Skeletal muscle tissue (tissue), 4 donors: ENCODE measurements around the gene ST3GAL4. TPM values are rescaled to one million over a fixed set of nuclear protein-coding genes. Genes with fewer than 3 reads are reported as not detected.
"Not testable (repeated sequence)": the region's sequence is repeated elsewhere in the genome, so short reads cannot be mapped to it uniquely, and the experiment has no call there.

Source experiments
- H3K27ac ChIP-seq: one replicate; pipeline ENCODE4 v1.7.0; 2013; ENCODE audit warnings: mild to moderate bottlenecking, low read depth, low read length, inconsistent platforms
- H3K27me3 ChIP-seq, 3 donors: one replicate each; pipeline ENCODE4 v1.7.0; 2013; ENCODE audit warnings: low read length in 3 of 3; ENCODE audit not compliant: control insufficient read depth in 3 of 3, insufficient read depth in 3 of 3
- H3K36me3 ChIP-seq, 3 donors: one replicate each; pipeline ENCODE4 v1.7.0; 2013; ENCODE audit warnings: low read length in 3 of 3; ENCODE audit not compliant: control insufficient read depth in 3 of 3, insufficient read depth in 3 of 3
- H3K4me1 ChIP-seq, 3 donors: one replicate each; pipeline ENCODE4 v1.7.0; 2013; ENCODE audit warnings: low read length in 3 of 3, mild to moderate bottlenecking in 3 of 3; ENCODE audit not compliant: control insufficient read depth in 3 of 3, insufficient read depth in 3 of 3
- H3K4me3 ChIP-seq, 3 donors: one replicate each; pipeline ENCODE4 v1.7.0; 2013; ENCODE audit warnings: low read length in 3 of 3
- H3K9ac ChIP-seq, 3 donors: one replicate each; pipeline ENCODE4 v1.7.0; 2013; ENCODE audit warnings: low read length in 3 of 3, mild to moderate bottlenecking in 3 of 3, moderate library complexity in 2 of 3, low read depth in 1 of 3
- H3K9me3 ChIP-seq, 3 donors: one replicate each; pipeline ENCODE4 v1.7.0; 2013; ENCODE audit warnings: low read length in 3 of 3; ENCODE audit not compliant: control insufficient read depth in 3 of 3
- total RNA-seq: library from RNA; depleted of rRNA; stranded (reverse); fragments of >200 nt; gene quantifications from one replicate; pipeline ENCODE4 v1.2.3, GENCODE V29; 2014
- donor health status: Osteomylitis.

ST3GAL4 gene, protein sequence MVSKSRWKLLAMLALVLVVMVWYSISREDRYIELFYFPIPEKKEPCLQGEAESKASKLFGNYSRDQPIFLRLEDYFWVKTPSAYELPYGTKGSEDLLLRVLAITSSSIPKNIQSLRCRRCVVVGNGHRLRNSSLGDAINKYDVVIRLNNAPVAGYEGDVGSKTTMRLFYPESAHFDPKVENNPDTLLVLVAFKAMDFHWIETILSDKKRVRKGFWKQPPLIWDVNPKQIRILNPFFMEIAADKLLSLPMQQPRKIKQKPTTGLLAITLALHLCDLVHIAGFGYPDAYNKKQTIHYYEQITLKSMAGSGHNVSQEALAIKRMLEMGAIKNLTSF
- 20.9 TPM for total RNA-seq

DNA sequence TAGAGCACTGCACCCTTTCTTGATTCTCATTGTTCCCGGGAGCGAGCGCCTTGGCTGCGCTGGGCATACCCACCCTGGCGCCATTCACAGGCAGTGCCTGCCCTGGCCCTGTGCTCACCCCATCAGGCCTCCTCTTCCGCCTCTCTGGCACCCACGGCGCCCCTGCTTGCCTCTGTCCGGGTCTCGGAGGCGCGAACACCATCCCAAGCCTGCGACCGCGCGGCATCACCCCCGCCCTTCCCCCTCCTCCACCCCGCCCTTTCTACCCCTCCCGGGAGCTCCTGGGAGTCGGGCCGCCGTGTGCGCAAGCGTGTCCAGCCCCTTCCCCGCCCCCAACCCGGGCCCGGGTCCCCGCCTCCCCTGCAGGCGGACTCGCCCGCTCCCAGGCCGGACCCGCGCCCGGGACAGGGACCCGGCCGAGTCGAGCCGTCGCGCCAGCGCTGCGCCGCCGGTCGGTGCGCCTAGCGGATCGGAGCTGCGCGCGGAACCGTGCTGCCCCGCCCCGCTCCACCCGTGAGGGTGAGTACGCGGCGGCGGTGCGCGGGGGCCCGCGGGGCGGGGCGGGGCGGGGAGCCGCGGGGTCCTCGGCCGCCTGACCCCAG is at the start of gene ST3GAL4:
TSS of gene ST3GAL4 (plus strand) at position 363 of the 602 bp plus-strand sequence. CDS start 50,470 bp downstream, outside the sequence.
- Histone ChIP-seq H3K9ac (peak within 1 kb of the TSS; percentile 69 to 82 (median 77)), H3K9me3 (no peaks in the 10 kb centered on the region), H3K4me1 (peaks cover 44 to 57% (median 46%) of the 10 kb centered on the region in 3 donors), H3K36me3 (no peaks in the 10 kb centered on the region), H3K4me3 (peak within 1 kb of the TSS; percentile 78 to 83 (median 82)), H3K27me3 (no peaks in the 10 kb centered on the region), H3K27ac (peak within 1 kb of the TSS; percentile 54)

DNA sequence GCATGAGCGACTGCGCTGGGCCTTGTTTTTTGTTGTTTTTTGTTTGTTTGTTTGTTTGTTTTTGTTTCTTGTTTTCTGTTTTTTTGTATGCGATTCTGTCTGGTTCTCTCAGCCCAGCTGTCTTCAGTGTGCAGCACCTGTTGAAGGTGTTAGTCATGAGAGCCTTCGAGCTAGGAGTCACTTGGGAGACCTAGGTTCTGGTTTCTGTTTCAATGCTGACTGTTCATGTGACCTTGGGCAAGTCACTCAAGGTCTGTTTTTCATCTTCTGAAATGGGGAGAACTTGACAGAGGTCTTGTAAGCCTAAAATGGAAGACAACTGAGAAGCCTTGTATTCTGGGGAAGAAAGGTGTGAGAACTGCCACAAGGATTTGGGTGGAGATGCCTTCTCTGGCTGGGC is 49.8 kb upstream of the ST3GAL4 start:
- Histone ChIP-seq H3K36me3 (peaks cover 0 to 5% (median 5%) of the 10 kb centered on the region in 3 donors), H3K9me3 (no peaks in the 10 kb centered on the region), H3K4me3 (no peak overlapping the region), H3K4me1 (peaks cover 21 to 37% (median 29%) of the 10 kb centered on the region in 3 donors), H3K27ac (no peak overlapping the region), H3K27me3 (no peaks in the 10 kb centered on the region), H3K9ac (no peak overlapping the region)

DNA sequence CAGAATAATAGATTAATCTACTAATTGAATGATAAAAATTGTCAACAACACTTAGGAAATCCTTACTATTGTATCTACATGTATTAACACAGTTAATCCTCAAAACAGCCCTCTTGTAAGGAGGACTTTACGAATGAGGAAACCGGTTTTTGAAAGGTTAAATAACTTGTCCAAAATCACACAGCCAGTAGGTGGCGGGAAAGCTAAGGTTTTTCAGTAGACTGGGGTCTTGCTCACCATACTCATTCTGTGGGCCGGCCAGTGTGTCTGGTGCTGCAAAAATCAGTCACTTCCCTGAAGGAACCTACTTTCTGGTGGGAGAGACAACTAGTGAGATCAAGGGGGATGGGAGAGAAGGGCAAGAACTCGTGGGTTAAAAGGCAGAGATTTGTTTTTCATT is 47.8 kb upstream of the ST3GAL4 start:
- H3K4me1 ChIP-seq = peaks cover 25 to 46% (median 33%) of the 10 kb centered on the region in 3 donors
- no peak overlapping the region for H3K4me3 ChIP-seq
- H3K9ac ChIP-seq = peak overlapping the region in 1 of 3 donors; percentile 3
- H3K9me3 ChIP-seq = no peaks in the 10 kb centered on the region
- H3K27ac ChIP-seq = peak overlapping the region; percentile 42
- H3K27me3 ChIP-seq = no peaks in the 10 kb centered on the region
- H3K36me3 ChIP-seq = peaks cover 0 to 7% (median 5%) of the 10 kb centered on the region in 3 donors

DNA sequence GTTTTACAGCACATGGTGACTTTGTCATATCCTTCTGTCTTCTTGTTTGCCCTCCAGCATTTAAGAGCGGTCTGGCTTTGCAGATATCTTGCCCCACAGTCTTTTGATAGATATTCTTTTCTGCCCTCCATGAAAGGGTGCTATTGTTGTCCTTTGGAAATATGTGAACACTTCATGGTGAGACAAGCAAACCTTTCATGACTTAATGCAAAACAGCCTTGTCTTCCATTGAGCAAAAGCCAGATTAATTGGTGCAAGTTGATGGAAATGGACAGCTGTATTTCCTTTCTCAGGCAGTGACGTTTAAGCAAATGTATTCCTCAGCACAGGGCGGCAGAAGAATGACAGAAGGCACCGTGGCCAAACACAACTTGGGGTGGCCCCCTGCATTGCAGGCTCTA is 47.2 kb upstream of the ST3GAL4 start:
- H3K36me3 ChIP-seq = peaks cover 4 to 7% (median 6%) of the 10 kb centered on the region in 3 donors
- peaks cover 25 to 45% (median 32%) of the 10 kb centered on the region in 3 donors for H3K4me1 ChIP-seq
- peak overlapping the region; percentile 1 to 53 (median 43) for H3K9ac ChIP-seq
- no peaks in the 10 kb centered on the region for H3K9me3 ChIP-seq
- H3K27ac ChIP-seq = peak overlapping the region; percentile 42
- H3K27me3 ChIP-seq = no peaks in the 10 kb centered on the region
- peak overlapping the region in 1 of 3 donors; percentile 17 for H3K4me3 ChIP-seq

DNA sequence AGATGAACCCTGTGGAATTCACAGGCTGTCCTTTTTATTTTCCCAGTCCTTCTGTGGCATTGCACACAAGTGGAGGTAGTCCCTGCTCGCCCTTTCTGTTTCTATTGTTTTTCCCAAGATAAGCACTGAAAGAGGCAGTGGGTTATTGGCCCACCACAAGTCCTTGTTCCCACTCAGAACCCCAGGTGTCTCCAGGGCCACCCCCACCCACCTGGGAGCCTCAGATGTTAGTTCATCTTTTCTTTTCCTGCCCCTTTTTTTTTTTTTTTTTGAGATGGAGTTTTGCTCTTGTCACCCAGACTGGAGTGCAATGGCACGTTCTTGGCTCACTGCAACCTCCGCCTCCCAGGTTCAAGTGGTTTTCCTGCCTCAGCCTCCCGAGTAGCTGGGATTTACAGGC is 46.7 kb upstream of the ST3GAL4 start:
- H3K27ac ChIP-seq = peak overlapping the region; percentile 42
- peaks cover 4 to 11% (median 7%) of the 10 kb centered on the region in 3 donors for H3K36me3 ChIP-seq
- H3K4me1 ChIP-seq = peaks cover 20 to 40% (median 28%) of the 10 kb centered on the region in 3 donors
- H3K27me3 ChIP-seq, H3K9me3 ChIP-seq: not testable (repeated sequence)
- H3K9ac ChIP-seq = peak overlapping the region; percentile 1 to 53 (median 43)
- H3K4me3 ChIP-seq = peak overlapping the region in 1 of 3 donors; percentile 17

DNA sequence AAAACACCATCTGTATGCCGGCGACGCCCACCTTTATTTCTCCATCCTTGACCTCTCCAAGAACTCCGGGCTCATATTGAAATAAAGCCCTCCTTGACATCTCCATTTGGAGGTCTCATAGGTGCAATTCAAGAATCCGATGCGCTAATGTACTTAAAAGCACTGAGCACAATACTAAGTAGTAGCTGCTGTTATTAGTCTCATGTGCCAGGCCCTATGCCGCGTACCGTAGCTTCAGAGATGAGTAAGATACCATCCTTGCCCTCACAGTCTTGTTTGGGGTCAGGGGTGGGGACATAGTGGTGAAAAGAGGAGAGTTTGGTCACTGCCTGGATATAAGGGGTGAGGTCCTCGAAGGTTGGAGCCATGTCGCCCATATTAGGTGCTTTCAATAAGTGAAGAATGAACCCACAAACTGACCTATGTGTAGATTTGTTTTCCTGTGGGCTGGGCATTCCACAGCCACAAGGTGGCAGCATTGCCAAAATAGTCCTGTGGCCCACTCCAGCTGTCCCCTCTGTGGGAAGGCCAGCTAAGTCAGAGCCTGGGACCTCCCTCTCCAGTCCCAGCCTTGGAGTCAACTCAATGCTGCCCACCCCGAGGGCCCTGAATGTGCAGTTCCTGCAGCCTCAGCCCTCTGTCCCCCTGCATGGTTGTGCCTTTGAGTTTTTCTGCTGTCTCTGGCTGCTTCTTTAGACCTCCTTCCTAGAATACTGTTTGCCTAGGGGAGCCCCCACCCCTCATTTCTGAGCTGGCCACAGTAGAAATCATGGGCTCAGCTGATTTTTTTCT is 45.1 kb upstream of the ST3GAL4 start:
- Histone ChIP-seq H3K4me1 (peaks cover 14 to 29% (median 21%) of the 10 kb centered on the region in 3 donors), H3K36me3 (peaks cover 7 to 14% (median 9%) of the 10 kb centered on the region in 3 donors), H3K27me3 (no peaks in the 10 kb centered on the region), H3K9ac (peak overlapping the region in 1 of 3 donors; percentile 36), H3K9me3 (no peaks in the 10 kb centered on the region), H3K4me3 (no peak overlapping the region), H3K27ac (no peak overlapping the region)

DNA sequence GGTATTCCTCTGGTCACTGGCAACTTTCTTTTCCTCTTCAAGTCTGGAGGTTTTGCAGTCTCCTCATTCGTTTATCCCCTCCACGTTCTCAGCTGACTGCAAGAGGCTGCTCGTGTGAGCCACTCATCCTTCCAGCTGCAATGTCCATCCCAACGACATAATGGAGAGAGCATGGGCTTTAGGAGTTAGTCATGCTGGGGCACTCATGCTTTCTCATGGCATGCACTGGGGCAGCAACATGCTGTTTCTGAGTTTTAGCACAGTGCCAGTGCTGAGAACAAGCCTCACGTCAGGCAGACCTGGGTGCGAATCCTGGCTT is 44.5 kb upstream of the ST3GAL4 start:
- peaks cover 7 to 14% (median 9%) of the 10 kb centered on the region in 3 donors for H3K36me3 ChIP-seq
- no peaks in the 10 kb centered on the region for H3K9me3 ChIP-seq
- no peak overlapping the region for H3K27ac ChIP-seq
- H3K4me1 ChIP-seq = peaks cover 14 to 29% (median 18%) of the 10 kb centered on the region in 3 donors
- no peak overlapping the region for H3K4me3 ChIP-seq
- peak overlapping the region in 1 of 3 donors; percentile 12 for H3K9ac ChIP-seq
- H3K27me3 ChIP-seq = no peaks in the 10 kb centered on the region

DNA sequence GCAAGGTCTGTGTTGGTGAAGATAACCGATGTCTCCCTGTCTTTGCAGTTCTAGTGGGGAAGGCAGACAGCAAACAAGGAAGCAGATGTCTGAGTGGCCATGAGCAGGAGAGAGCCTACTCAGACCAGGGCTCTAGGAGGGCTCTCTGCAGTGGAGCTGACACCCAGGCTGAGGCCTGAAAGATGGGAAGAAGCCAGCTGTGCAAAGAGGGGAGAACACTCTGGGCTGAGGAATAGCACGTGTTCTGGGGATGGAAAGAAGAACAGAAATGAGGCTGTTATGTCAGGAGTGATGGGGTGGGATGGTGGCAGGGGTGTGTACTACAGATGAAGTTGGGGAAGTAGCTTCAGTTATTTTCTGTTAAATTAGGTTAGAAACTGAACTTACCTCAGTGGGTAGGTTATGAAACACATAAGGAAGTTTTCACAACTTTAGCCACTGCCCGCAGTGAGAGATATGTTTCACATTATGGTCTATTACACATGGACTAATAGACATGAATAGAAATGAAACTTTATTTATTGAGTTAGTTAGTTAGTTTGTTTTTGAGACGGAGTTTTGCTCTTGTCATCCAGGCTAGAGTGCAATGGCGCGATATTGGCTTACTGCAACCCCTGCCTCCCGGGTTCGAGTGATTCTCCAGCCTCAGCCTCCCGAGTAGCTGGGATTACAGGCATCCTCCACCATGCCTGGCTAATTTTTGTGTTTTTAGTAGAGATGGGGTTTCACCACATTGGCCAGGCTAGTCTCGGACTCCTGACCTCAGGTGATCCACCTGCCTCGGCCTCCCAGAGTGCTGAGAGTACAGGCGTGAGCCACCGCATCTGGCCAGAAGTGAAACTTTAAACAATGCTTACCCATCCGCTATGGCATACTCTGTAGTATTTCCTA is 43.8 kb upstream of the ST3GAL4 start:
- H3K36me3 ChIP-seq = peaks cover 4 to 14% (median 9%) of the 10 kb centered on the region in 3 donors
- no peak overlapping the region for H3K4me3 ChIP-seq
- no peak overlapping the region for H3K27ac ChIP-seq

DNA sequence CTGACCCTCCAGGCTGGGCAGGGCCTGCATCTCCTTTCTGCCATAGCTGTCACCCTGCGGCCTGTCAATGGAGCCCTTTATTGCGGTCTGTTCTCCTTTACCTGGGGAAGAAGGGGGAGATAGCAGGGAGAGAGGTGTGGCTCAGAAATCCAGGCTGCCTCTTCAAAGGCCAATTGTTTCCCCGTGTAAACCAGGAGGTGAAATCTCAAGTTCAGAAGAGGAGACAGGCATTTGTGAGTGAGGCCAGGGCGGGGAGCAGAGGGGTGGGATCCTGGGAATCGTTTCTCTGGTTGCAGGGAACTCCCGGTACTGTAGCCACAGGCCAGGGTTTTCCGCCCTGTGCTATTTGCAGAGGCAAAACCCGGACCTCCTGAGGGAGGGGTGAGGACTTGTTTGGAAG is 42.5 kb upstream of the ST3GAL4 start:
- no peaks in the 10 kb centered on the region for H3K27me3 ChIP-seq
- peaks cover 3 to 14% (median 9%) of the 10 kb centered on the region in 3 donors for H3K36me3 ChIP-seq
- no peak overlapping the region for H3K27ac ChIP-seq
- no peaks in the 10 kb centered on the region for H3K9me3 ChIP-seq
- H3K9ac ChIP-seq = no peak overlapping the region
- peaks cover 20 to 27% (median 24%) of the 10 kb centered on the region in 3 donors for H3K4me1 ChIP-seq
- H3K4me3 ChIP-seq = no peak overlapping the region

More for the DNA sequence above, 43.8 kb upstream of the ST3GAL4 start:
- Histone ChIP-seq H3K9ac (peak overlapping the region in 1 of 3 donors; percentile 12), H3K9me3 (no peaks in the 10 kb centered on the region), H3K4me1 (peaks cover 14 to 25% (median 18%) of the 10 kb centered on the region in 3 donors), H3K27me3 (no peaks in the 10 kb centered on the region)
